AG04449 (cell line): ENCODE data around the gene DOCK2.
"Not testable (repeated sequence)": the region's sequence is repeated elsewhere in the genome, so short reads cannot be mapped to it uniquely, and the experiment has no call there.

Experiments
- CTCF ChIA-PET: fragments of 350-600 bp; formaldehyde crosslinking; extraction: SDS; loops from one replicate; lab custom pipeline; 2021; ENCODE audit warnings: antibody characterized with exemption; lab: Yijun Ruan, JAX
- POLR2A ChIA-PET: fragments of 400-600, 350-600 bp; formaldehyde crosslinking; extraction: SDS; loops from one replicate; lab custom pipeline; 2020; ENCODE audit warnings: antibody characterized with exemption, inconsistent platforms; lab: Yijun Ruan, JAX
- DNase-seq: peaks from one replicate; pipeline ENCODE4 v3.0.0-alpha.2; 2010; ENCODE audit warnings: low read depth, low spot score
- H3K4me3 ChIP-seq: 2 replicates; pipeline ENCODE4 v1.5.1; 2011; ENCODE audit warnings: low read depth, mild to moderate bottlenecking, control low read depth, low read length
- TF ChIP-seq, protein P1 (sequence below): IDR thresholded peaks from one replicate; pipeline ENCODE4 v1.5.1; 2011; ENCODE audit warnings: mild to moderate bottlenecking, moderate library complexity, low read length, control low read depth, inconsistent platforms; ENCODE audit not compliant: insufficient read depth; ENCODE audit errors: missing control alignments

Gene DOCK2

DNA sequence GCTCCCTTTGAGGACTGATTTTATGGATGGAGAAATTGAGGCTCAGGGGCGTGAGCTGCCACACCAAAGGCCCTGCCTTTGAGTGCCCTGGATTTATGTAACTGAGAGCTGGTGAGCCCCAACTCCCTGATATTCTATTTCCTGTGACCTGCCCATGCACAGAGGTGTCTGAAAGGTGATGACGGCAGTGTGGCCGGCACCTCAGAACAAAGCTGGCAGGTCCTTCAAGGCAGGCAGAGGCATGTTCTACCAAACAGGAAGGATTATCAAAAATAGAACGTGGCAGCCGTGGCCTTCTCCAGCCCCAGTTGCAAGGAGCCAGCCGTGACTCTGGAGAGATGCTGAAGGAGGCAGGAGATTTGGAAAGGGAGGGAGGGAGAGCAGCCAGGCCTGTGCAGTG is 307.0 kb downstream of the DOCK2 start:
- TF ChIP-seq, protein P1, sequence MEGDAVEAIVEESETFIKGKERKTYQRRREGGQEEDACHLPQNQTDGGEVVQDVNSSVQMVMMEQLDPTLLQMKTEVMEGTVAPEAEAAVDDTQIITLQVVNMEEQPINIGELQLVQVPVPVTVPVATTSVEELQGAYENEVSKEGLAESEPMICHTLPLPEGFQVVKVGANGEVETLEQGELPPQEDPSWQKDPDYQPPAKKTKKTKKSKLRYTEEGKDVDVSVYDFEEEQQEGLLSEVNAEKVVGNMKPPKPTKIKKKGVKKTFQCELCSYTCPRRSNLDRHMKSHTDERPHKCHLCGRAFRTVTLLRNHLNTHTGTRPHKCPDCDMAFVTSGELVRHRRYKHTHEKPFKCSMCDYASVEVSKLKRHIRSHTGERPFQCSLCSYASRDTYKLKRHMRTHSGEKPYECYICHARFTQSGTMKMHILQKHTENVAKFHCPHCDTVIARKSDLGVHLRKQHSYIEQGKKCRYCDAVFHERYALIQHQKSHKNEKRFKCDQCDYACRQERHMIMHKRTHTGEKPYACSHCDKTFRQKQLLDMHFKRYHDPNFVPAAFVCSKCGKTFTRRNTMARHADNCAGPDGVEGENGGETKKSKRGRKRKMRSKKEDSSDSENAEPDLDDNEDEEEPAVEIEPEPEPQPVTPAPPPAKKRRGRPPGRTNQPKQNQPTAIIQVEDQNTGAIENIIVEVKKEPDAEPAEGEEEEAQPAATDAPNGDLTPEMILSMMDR = no peak
- DNase-seq = no peak
- ChIA-PET POLR2A (no interaction called here), CTCF (interaction anchor here (4.6 kb wide), 1 partner anchor 36 kb away, joined by 32 read pairs; the partner anchor contains the start of gene INSYN2B)
- H3K4me3 ChIP-seq = no peak overlapping the region

DNA sequence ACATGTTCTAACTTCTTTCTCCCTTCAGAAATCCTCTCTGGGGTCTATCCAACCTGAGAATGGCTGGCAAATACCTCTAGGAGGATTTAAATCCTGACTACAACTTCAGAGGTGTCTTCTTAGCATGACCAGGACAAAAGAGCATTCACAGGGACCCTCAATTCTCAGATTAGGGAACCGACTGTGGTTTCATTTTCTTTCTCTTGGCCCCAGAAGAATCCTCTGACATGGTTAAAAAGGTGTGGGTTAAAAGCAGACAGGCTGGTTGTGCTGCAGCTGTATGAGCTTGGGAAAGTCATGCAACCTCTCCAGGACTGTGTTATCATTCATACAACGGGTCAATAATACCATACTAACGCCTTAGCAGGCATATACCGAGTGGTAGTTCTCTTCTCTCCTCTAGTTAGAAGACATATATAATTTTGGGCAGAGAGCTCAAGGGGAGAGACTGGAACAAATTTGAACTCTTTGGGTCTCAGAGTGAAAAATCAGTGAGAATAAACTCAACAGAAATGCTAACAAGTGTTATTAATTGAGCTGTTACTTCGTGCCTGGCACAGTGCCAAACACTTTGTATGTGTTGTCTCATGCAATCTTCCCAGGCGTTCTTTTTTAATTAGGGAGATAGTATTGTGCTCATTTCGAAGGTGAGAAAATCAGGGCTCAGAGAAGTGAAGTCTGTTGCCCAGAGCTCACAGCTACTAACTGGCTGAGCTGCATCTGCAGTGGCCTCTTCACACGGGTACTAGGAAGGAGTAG is 308.0 kb downstream of the DOCK2 start:
- H3K4me3 ChIP-seq = no peak overlapping the region
- DNase-seq = no peak
- ChIA-PET POLR2A (interaction anchor here (1.1 to 1.4 kb wide), 2 partner anchors 26 to 249 kb away, joined by 4 to 6 read pairs; no protein-coding TSS in a partner anchor), CTCF (interaction anchor here (1.2 to 4.6 kb wide), 2 partner anchors 10 to 35 kb away, joined by 3 to 32 read pairs; partner anchors contain the start of gene INSYN2B)
- TF ChIP-seq, protein P1 = no peak

- DNase-seq = peak; percentile 89
- TF ChIP-seq, protein P1 = no peak
- CTCF ChIA-PET = interaction anchor here (1.0 to 4.6 kb wide), 3 partner anchors 11 to 244 kb away, joined by 3 to 32 read pairs (median 3); partner anchors contain the start of gene INSYN2B
- peak overlapping the region; percentile 6; the same call in 1 of the 2 replicates for H3K4me3 ChIP-seq
- POLR2A ChIA-PET = interaction anchor here (1.1 to 1.4 kb wide), 2 partner anchors 25 to 250 kb away, joined by 4 to 6 read pairs; no protein-coding TSS in a partner anchor
Measured at GRCh38 chr5:169945831-169946261, 308.8 kb downstream of the DOCK2 start.

DNA sequence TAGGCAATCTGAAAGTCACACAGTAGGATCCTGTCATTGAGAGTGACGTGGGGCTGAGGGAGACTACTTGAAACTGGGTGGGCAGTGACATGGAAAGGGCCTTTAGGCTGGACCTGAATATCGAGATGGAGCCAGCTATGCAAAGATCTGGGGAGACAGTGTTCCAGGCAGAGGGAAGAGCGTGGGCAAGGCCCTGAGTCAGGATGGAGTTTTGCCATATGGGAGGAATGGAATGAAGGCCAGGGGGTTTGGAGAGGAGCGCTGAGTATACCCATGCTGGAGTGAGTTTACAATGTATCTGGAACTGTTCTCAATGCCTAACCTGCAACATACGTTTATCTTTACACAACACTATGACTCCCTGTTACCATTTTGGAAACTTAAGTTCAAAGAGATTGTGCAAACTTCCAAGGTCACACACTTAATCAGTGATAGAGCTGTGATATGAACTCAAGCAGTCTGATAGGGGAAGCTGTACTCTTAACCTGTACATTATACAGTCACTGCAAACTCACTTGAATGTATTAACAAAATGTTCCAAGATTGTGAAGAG is 309.7 kb downstream of the DOCK2 start:
- no peak for DNase-seq
- CTCF ChIA-PET = interaction anchor here (0.9 to 4.6 kb wide), 3 partner anchors 24 to 245 kb away, joined by 3 to 32 read pairs (median 5); partner anchors contain the start of gene INSYN2B
- TF ChIP-seq, protein P1 = no peak
- POLR2A ChIA-PET = no interaction called here
- no peak overlapping the region for H3K4me3 ChIP-seq

GRCh38 chr5:169950333-169950732 is 313.3 kb downstream of the DOCK2 start:
- ChIA-PET POLR2A (no interaction called here), CTCF (interaction anchor here (1.1 to 2.7 kb wide), 2 partner anchors 15 to 30 kb away, joined by 5 to 6 read pairs; partner anchors contain the start of gene INSYN2B)
- TF ChIP-seq, protein P1 = no peak
- no peak overlapping the region for H3K4me3 ChIP-seq
- no peak for DNase-seq

GRCh38 chr5:169953196-169953595 is 316.1 kb downstream of the DOCK2 start:
- POLR2A ChIA-PET = interaction anchor here (0.7 kb wide), 1 partner anchor 18 kb away, joined by 3 read pairs; no protein-coding TSS in a partner anchor
- not testable (repeated sequence) for DNase-seq, H3K4me3 ChIP-seq
- CTCF ChIA-PET = interaction anchor here (1.3 to 2.7 kb wide), 3 partner anchors 12 to 251 kb away, joined by 4 to 6 read pairs (median 6); partner anchors contain the start of gene INSYN2B
